Measurements from ENCODE around the gene UTP14C. TPM values are rescaled to one million over a fixed set of nuclear protein-coding genes. Genes with fewer than 3 reads are reported as not detected.

The UTP14C gene
- total RNA-seq, 1 experiment from 2014 or later, result 11.2 TPM

GRCh38 chr13:51997186-51997585, 27.3 kb upstream of the UTP14C start:
- intact Hi-C loops (cut with micrococcal nuclease; ENCODE audit: unreplicated experiment), result loop anchor here (5.0 to 10.0 kb wide), 2 partner anchors 92 to 130 kb away; partner anchors contain the start of gene NEK5
- ChIA-PET POLR2A (no interaction called here), CTCF (no interaction called here)
- no peaks in the 10 kb centered on the region for H3K9me3 ChIP-seq (ENCODE audit: control insufficient read depth, insufficient read depth, low read depth, low read length)
- H3K4me1 ChIP-seq (ENCODE audit: control insufficient read depth, insufficient read depth, low read length), result peaks cover 67% of the 10 kb centered on the region
- peak overlapping the region; percentile 85 for H3K27ac ChIP-seq (ENCODE audit: low read length)
- no peak for DNase-seq (ENCODE audit: low read depth, low spot score)
- H3K27me3 ChIP-seq (ENCODE audit: control insufficient read depth, insufficient read depth, low read length), result no peaks in the 10 kb centered on the region
- TF ChIP-seq SIN3A (IDR thresholded peaks at IDR 0.05; ENCODE audit: borderline replicate concordance, insufficient read depth, low read depth, low read length) (no peak), REST (IDR thresholded peaks at IDR 0.05; ENCODE audit: insufficient read depth in 1 of 2, low read depth in 2 of 2, low read length in 1 of 2) (no peak), CTCF (IDR thresholded peaks at IDR 0.05) (no peak), TCF7L2 (IDR thresholded peaks at IDR 0.05; ENCODE audit: low read depth, low read length) (no peak), POLR2AphosphoS5 (IDR thresholded peaks at IDR 0.05; ENCODE audit: low read depth, low read length) (no peak)
- in situ Hi-C loops (cut with HindIII; ENCODE audit: low pct_unique_long_range_greater_than_20kb, low sequenced_read_pairs), result no loop called here
- no TSS peak for BruUV-seq (replicated peaks)
- ATAC-seq, result no peak
- H3K4me3 ChIP-seq (ENCODE audit: low read depth in 2 of 2, low read length in 2 of 2), result no peak overlapping the region
- H3K36me3 ChIP-seq (ENCODE audit: control insufficient read depth, insufficient read depth, low read length), result no peaks in the 10 kb centered on the region

- TF ChIP-seq POLR2AphosphoS5 (IDR thresholded peaks at IDR 0.05; ENCODE audit: low read depth, low read length) (no peak; the same call in 1 of the 2 replicates), REST (IDR thresholded peaks at IDR 0.05; ENCODE audit: insufficient read depth in 1 of 2, low read depth in 2 of 2, low read length in 1 of 2) (no peak), SIN3A (IDR thresholded peaks at IDR 0.05; ENCODE audit: borderline replicate concordance, insufficient read depth, low read depth, low read length) (no peak), CTCF (IDR thresholded peaks at IDR 0.05) (no peak), TCF7L2 (IDR thresholded peaks at IDR 0.05; ENCODE audit: low read depth, low read length) (no peak)
- in situ Hi-C loops (cut with HindIII; ENCODE audit: low pct_unique_long_range_greater_than_20kb, low sequenced_read_pairs), result no loop called here
- H3K36me3 ChIP-seq (ENCODE audit: control insufficient read depth, insufficient read depth, low read length), result no peaks in the 10 kb centered on the region
- no TSS peak for BruUV-seq (replicated peaks)
- no peaks in the 10 kb centered on the region for H3K27me3 ChIP-seq (ENCODE audit: control insufficient read depth, insufficient read depth, low read length)
- POLR2A ChIA-PET, result no interaction called here
- no peak for DNase-seq (ENCODE audit: low read depth, low spot score)
- intact Hi-C loops (cut with micrococcal nuclease; ENCODE audit: unreplicated experiment), result loop anchor here (5.0 to 10.0 kb wide), 2 partner anchors 93 to 130 kb away; partner anchors contain the start of gene NEK5
- ATAC-seq, result peak; percentile 38; the same call in 1 of the 2 replicates
- H3K4me1 ChIP-seq (ENCODE audit: control insufficient read depth, insufficient read depth, low read length), result peaks cover 66% of the 10 kb centered on the region
- no peak overlapping the region for H3K4me3 ChIP-seq (ENCODE audit: low read depth in 2 of 2, low read length in 2 of 2)
- H3K9me3 ChIP-seq (ENCODE audit: control insufficient read depth, insufficient read depth, low read depth, low read length), result no peaks in the 10 kb centered on the region
- H3K27ac ChIP-seq (ENCODE audit: low read length), result peak overlapping the region; percentile 85
- CTCF ChIA-PET, result no interaction called here
Observed at GRCh38 chr13:51997641-51998330, 26.7 kb upstream of the UTP14C start.

Measured in Panc1 (cell line).